Esophagus squamous epithelium (tissue), 4 donors: ENCODE data around the gene UBE2O.

Experiments
- CTCF ChIP-seq, 6 experiments: fragments of 450-650 bp in 4 of 6; fragments of 200-600 bp in 2 of 6; sonication (generic) in 2 of 6; IDR thresholded peaks; one replicate each; pipeline ENCODE4 v1.5.1; 2016 to 2019; ENCODE audit warnings: antibody characterized with exemption in 6 of 6, mild to moderate bottlenecking in 4 of 6, moderate library complexity in 4 of 6
- POLR2A ChIP-seq, 4 donors: fragments of 450-650 bp; IDR thresholded peaks; one replicate each; pipeline ENCODE4 v1.6.1; 2017; ENCODE audit warnings: antibody characterized with exemption in 4 of 4, mild to moderate bottlenecking in 4 of 4, moderate library complexity in 3 of 4

GRCh38 chr17:76500747-76501017 lies 47.7 kb upstream of the UBE2O start:
- TF ChIP-seq CTCF (IDR thresholded peaks at IDR 0.05), result no peak
- no peak for TF ChIP-seq POLR2A (IDR thresholded peaks at IDR 0.05)
